GM18858 (cell line): ENCODE data around the gene PDE4B.

Experiments
- ATAC-seq: cut with Tn5 transposase; IDR thresholded peaks from one replicate; pipeline ENCODE4 v1.9.1; 2021; ENCODE audit not compliant: unreplicated experiment

The PDE4B gene

DNA sequence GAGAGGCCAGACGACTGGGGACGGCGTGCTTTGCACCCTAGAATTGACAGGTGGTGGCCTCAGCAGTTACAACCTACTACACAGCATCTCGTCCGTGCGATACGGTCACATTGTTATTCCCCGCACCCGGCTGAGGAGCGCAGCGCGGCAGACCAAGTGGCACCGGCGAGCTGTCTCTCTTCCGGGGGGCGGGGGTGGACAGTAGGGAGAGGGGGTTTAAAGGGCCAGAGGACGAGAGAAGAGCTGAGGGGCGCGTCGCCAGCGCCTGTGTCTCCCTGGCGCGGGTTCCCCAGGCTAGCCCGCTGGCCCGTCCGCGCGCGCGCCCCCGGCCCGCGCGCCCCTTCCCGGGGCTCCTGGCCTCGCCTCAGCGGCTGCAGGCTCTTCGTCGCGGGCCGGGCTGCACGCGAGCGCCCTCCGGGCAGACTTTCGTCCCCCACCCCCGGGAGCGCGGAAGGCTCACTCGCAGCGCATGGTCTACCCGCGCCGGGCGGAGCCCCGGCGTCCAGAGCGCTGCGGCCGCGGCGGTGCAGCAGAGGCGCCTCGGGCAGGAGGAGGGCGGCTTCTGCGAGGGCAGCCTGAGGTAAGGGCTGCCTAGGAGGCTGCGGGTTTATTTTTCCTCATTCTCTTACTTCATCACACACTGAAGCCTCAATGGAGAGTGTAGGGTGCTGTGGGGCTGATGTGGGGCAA, at the start of gene PDE4B:
PDE4B (plus strand) TSS at position 227 of the 690 bp plus-strand sequence.
- ATAC-seq, result no peak

DNA sequence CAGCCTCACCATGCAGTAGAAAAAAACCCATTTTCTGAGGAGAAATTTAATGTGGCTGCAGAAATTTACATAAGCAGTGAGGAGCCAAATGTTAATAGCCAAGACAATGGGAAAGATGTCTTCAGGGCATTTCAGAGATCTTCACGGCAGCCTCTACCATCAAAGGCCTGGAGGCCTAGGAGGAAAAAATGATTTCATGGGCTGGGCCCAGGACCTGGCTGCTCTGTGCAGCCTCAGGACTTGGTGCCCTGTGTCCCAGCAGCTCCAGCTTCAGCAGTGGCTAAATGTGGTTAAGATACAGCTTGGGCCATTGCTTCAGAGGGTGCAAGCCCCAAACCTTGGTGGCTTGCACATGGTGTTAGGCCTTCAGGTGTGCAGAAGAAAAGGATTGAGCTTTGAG, 48.0 kb upstream of the PDE4B start:
- ATAC-seq, result no peak

DNA sequence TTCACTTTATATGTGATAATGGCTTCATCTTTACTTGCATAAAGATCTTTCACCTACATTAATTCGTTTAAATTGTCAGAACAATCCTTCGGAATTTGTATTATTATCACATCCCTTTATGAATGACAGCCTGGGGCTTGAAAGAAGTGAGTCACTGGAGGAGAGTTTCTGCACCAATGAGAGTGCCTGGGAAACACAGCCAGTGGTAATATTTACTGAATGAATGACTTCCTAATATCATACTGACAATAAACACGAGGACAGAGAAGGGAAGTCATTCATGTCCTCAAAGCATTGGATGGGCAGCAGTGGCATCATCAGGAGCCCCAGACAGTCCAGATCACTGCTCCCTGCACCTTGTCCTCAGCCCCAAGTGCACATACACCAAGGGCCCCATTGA, 40.7 kb upstream of the PDE4B start:
- ATAC-seq, result no peak

DNA sequence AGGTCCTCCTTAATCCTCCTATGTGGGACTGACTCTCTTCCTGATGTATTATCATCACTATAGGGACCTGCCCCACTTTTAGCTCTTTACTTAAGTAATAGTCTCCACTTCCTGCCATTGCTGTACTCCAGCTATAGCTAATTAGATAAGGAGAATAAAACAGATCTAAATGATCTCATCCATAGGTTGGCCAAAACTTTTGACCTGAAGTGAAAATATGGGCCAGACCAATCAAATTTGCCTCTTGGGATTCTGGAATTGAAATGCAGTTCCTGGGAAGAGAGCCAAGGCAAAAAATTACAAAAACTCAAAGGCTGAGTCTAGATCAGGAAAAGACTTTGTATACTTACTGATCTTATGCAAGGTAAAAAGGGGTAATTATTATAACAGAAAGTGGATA, 36.1 kb upstream of the PDE4B start:
- no peak for ATAC-seq

DNA sequence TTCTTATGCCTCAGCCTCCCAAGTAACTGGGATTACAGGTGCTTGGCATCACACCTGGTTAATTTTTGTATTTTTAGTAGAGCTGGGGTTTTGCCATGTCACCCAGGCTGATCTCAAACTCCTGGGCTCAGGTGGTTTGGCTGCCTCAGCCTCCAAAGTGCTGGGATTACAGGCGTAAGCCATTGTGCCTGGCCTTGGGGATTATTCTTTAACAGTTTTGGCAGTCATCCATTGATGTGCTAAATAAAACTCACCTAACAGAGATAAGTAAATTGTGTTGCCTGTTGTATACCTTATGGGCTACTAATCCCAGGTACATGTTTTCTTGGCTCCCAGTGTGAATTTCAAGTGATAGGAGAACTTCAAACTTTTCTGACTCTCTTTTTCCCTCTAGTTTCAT, 35.2 kb upstream of the PDE4B start:
- no peak for ATAC-seq

DNA sequence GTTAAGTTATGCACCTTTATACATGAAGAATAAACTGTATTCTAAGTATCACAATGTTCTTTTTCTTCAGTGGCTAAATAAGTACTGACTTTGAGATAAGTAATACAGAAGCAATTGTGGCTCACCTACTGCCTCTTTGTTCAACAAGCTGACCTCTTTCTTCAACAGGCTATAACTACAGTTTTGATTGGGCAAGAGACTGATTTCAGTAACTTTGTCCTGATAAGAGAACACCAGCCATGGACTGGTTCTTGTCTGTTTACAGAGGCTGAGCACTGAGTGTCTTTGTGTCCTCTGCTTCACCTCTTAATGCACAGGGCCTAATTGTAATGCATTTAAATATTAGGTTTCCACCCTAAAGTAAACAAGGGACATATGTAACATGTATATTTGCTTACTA, 34.6 kb upstream of the PDE4B start:
- ATAC-seq, result no peak

DNA sequence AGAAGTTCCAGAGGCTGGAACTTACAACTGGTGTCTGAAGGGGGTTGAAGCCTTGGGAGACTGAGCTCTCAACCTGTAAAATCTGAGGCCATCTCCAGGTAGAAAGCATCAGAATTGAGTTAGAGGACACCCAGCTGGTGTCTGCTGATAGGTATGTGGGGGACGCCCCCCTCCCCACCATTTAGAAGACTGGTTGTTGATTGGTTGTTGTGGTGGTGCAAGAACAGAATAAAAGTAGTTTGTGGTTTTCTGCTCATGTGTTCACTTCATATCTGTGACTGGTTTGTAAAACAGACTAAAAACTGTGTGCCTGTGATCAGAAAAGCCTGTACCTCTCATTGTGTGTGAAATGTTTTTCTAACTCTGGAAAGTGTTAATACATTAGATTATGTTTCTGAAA, 33.2 kb upstream of the PDE4B start:
- no peak for ATAC-seq

DNA sequence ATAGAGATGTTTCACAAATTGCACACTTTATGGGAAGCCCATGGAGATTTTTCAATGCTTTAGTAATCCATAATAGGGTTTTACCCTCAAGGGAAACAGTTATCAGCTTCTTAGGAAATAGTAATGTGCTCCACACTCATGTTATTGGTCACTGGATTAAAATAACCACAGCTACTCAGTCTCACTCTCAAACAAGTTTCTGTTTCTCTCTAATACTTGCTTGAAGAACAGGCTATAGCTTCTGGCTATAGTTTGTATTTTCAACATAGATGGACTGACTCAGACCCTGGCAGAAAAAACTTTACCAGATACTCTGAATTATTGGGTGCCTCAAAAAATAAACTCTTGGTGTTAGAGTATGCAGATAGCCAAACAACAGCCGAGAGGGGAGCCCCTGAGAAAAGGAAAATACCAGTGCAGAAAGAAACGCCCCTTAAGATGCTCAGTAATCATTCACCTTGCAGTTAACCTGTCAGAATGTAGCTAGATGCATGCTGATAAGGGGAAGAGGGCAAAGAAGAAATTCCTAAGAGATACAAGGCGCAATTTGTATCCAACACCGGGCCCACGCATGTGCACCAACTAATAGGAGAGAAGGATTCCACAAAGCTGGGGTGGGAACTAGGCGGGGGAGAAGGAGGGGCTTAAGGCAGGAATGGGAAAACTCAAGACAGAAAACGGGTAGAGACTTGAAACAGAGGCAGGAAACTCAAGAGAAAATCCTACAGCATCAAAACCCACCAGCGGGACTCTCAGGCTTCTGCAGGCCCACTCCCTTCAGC, 30.4 kb upstream of the PDE4B start:
- ATAC-seq, result no peak

DNA sequence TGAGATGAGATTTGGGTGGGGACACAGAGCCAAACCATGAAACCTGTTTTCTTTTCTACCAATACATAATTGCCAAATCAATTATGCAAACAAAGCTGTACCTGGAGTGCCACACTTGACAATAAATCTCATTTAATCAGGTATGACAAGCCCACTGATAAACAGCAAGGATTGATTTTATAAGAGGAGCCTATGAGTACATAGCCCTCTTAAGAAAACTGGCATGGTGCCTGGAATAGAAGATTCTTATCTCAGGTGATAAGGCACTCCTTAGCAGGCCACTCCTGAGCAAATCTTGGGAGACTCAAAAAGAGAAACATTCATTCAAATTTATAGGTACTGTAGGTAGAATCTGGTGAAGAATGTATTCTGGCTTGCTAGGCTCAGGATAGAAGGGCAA, 28.6 kb upstream of the PDE4B start:
- no peak for ATAC-seq

DNA sequence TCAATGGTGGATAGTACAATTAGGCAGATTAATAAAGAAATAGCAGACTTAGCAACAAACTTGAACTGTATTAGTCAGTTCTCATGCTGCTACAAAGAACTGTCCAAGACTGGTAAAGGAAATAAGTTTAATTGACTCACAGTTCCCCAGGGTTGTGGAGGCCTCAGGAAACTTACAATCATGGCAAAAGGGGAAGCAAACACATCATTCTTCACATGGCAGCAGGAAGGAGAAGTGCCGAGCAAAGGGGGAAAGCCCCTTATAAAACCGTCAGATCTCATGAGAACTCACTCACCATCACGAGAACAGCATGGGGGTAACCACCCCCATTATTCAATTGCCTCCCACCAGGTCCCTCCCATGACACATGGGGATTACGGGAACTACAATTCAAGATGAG, 27.1 kb upstream of the PDE4B start:
- no peak for ATAC-seq

DNA sequence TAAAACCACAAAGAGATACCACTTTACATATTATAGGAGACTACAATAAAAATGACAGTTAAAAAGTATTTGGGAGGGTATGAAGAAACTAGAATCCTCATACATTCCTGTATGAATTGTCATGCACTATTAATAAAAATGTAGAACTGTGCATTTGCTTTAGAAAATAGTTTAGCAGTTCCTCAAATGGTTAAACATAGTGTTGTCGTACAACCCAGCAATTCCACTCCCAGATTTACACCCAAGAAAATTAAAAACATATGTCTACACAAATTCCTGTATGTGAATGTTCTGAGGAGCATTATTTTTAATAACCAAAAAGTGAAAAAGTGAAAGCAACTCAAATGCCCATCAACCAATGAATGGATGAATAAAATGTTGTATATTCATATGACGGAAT, 23.1 kb upstream of the PDE4B start:
- ATAC-seq, result no peak

DNA sequence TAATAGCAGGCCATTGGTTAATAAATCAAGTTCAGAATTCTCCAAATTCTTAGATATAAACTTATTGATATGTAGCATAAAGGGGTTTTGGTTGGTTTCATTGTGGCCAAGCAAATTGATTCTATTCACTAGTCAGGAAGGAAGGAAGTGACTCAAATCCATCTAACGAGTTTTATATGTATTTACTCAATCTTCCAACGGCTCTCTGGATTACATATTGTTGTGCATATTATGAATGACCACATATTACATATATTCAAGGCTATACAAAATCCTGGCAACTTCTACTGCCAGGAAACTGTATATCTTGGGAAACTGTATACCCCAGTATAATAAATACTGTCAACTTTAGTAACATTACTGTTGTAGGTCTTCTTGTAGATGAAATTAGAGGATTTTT, 20.1 kb upstream of the PDE4B start:
- ATAC-seq, result no peak

DNA sequence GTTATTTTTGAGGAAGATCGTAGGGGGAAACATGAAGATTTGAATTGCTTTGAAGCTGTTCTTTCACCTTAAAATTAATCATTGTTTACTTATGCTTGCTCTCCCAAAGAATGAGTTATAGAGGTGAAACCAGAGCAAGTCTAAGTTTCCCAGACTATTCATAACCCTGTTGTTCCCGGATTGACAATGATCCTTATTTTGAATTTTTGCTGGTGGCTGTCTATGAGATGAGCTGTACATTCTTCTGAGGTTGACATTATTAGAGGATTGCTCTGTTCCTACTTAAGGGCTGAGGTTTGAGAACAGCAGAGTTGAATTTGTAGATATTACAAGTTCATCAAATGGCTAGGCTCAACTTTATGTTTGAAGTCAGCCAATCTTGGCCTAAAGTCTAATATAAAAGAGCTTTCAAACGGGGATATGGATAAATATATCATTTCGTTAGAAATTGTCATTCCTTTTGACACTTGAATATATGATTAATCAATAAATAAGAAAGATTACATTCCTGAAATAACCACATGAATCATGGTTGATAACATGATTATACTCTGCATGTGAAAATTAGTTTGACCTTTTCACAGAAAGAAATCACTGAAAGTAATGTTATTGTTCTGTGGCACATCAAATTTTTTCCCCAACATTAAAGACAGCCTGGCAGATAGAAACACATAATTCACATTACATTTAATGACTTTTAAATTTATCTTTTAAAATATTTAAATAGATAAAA, 19.1 kb upstream of the PDE4B start:
- no peak for ATAC-seq

DNA sequence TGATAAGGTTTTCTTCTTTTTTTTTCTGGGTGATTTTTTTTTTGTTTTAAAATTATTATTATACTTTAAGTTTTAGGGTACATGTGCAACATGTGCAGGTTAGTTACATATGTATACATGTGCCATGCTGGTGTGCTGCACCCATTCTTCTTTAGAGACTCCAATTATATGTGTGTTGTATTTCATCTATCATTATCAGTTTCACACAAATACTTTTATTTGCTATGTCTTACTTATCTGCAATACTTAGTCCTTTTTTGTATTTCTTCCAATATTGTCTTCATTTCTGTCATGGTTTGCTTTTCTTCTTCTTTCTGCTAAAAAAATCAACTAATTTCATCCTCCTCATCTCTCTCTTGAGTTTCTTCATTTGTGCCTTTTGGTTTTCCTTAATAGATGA, 3.9 kb upstream of the PDE4B start:
- ATAC-seq, result no peak

DNA sequence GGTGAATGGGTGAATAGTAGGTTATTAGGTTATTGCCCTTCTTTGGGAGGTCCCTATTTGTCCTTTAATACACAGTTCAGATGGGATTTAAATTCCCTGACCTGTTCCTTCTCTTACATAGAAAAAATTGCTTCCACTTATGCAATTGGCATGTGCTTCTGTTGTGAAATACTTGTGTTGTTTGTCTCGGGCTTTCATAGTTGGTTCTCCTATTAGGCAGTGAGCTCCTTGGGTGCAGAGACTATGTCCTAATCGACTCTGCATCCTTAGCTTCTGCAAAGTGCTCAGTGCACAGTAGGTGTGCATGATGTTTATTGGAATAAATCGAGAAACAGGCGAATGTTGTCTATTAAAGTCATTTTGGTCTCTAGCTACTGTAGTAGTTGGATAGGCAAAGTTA, 1.3 kb upstream of the PDE4B start:
- no peak for ATAC-seq

DNA sequence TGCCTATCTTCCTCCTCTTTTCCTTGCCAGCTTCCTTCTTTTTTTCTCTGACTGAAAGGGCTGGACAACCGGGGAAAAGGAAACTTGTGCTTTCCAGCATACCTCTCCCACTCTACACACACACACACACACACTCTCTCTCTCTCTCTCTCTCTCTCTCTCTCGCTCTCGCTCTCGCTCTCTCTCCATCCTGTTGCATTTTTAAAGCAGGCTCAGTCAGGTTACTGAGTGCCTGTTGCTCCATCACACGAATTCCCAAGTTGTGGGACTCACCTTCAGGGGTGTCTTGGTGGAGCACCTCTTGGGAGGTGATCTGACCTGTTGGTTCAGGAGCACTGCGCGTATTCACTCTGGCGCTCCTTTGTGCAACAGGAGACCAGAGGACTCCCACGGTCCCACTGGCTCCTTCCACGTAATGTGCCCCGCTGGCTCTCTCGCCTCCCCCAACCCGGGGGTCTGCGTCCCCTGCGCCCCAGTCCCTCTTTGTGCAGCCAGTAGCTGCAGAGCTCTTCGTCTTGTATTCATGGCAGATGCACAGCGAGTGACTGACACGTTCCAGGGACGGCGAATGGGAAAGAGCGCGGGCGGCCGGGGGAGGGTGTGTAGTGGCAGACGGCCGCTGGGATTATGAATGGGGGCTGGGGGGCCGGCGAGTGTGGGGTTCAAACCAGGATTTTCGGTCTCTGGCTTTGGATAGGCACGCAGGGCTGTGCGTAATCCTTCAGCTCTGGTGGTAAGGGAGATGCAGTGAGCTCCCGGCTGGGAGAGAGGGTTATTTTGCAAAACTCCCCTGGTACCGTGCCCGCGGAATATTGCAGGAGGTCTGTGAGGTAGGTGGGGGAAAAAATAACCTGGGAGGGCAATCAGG, 660 bp upstream of the PDE4B start:
- ATAC-seq, result no peak

DNA sequence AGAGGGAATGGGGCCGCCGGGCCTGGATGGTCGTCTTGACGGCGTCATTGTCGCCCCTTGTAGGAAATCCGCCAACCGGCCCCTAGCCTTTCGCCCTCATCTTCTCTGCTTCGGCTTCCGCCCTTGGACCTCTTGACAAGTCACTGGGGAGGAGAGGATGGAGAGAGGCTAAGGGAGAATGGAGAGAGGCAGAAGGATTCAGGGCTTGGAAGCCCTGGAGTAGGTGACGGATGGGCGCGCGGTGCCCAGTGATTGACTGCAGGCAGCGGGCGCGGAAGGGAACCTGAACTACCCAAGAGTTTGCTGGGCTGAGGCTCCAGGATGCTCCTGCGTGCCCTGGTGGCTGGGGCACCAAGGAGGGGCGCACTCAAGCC, 651 bp downstream of the PDE4B start:
- ATAC-seq, result no peak

DNA sequence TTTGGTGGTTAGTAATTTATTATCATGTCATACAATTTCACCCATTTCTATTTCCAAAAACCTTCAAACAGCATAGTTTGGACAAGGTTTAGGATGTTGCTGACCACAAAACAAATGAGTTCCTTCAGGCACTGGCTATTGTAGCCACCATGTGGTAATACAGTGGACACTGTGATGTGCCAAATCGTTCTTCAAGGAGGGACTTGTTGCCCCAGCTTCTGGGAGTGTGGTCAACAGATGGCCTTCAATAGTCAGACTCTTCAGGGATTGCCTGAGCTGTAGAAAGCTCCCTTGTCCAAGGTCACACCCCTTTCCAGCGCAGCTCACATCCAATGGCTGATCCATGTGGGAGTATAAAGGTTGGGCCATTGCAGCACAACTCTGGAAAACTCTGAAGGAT, 2.6 kb downstream of the PDE4B start:
- no peak for ATAC-seq

DNA sequence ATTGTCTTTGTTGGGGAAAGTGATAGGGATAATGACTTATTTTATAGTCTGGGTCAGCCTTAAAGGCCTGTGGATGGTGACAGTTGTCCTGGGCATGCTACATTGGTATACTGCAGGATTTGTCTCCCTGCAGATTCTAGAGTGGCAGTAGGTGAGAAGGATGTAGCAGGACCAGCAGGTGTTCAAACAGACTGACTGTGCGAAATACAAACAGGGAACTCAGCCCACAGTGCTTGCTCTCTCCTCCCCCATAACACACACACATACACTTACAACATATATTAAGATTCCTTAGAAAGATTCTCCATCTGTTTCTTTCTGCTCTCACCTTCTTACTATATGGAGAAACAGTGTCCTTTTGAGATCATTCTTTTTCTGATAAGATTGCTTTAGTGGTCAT, 6.9 kb downstream of the PDE4B start:
- ATAC-seq, result no peak

DNA sequence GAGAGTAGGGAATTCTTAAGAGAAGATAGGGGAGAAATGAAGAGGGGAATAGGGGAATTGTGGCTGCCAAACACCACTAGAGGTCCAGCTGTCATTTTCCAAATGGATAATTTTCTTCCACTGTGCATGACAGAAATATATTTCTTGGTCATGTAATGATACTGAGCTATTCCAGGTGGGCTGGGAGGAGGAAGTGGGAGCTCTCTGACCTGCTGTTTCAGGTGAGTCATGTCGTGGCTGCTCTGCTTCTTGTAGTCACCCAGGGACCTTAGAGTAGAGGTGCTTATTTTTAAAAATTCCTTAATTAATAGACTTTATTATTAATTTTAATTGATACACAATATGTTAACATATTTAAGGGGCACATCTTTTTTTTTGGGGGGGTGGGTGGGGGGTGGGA, 11.9 kb downstream of the PDE4B start:
- no peak for ATAC-seq

DNA sequence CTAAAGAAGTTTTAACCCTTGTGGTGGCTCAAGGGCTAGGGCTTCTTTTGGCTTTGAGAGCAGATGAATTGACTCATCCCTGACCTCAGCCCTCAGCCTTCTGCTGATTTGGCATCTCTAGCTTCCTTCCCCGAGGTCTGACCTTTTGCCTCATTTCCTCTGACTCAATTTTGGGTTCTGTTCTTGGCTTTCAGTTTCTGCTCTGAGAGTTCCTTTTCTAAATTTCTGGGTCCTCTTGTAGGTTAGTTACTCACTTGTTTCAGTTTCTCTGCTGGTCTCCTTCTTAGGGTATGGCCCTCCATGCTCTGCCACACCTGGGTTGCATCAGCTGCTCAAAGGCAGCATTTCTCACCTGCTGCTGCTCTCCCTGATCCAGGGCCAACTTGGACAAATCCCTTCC, 19.4 kb downstream of the PDE4B start:
- ATAC-seq, result peak; percentile 99
